Transverse colon (tissue), 4 donors: ENCODE measurements around the gene NFAM1. TPM values are rescaled to one million over a fixed set of nuclear protein-coding genes. Genes with fewer than 3 reads are reported as not detected.

Source experiments
- DNase-seq: peaks from one replicate; pipeline ENCODE4 v3.0.0-alpha.2; 2019
- H3K27ac ChIP-seq, 4 donors: fragments of 200-600 bp; sonication (generic); 2 replicates each; pipeline ENCODE4 v1.5.1; 2016 to 2018; ENCODE audit warnings: inconsistent platforms in 4 of 4
- H3K27me3 ChIP-seq: fragments of 200-600 bp; sonication (generic); 2 replicates; pipeline ENCODE4 v1.5.1; 2017; ENCODE audit warnings: inconsistent platforms
- H3K36me3 ChIP-seq, 4 donors: fragments of 200-600 bp; sonication (generic); 2 replicates each; pipeline ENCODE4 v1.5.1; 2017 to 2019; ENCODE audit warnings: inconsistent platforms in 4 of 4
- H3K4me1 ChIP-seq, 4 donors: fragments of 200-600 bp; sonication (generic); 2 replicates each; pipeline ENCODE4 v1.5.1; 2017 to 2020; ENCODE audit warnings: inconsistent platforms in 4 of 4
- H3K4me3 ChIP-seq, 4 donors: fragments of 200-600 bp; sonication (generic); 1 replicate in 1 of 4; 2 replicates in 3 of 4; pipeline versions ENCODE4 v1.5.1 to v1.6.1; 2017 to 2019; ENCODE audit warnings: inconsistent platforms in 4 of 4
- H3K9me3 ChIP-seq, 2 donors: fragments of 200-600 bp; sonication (generic); 2 replicates each; pipeline ENCODE4 v1.5.1; 2017 to 2019; ENCODE audit warnings: inconsistent platforms in 2 of 2
- EP300 ChIP-seq: sonication (generic); formaldehyde crosslinking; IDR thresholded peaks from one replicate; pipeline ENCODE4 v1.6.1; 2017; ENCODE audit warnings: antibody characterized with exemption, low read depth
- POLR2A ChIP-seq: fragments of 450-650 bp; IDR thresholded peaks from one replicate; pipeline ENCODE4 v1.6.1; 2016; ENCODE audit warnings: antibody characterized with exemption, mild to moderate bottlenecking, moderate library complexity
- POLR2AphosphoS5 ChIP-seq, 3 donors: sonication (generic); formaldehyde crosslinking; IDR thresholded peaks; one replicate each; pipeline ENCODE4 v1.6.1; 2016; ENCODE audit warnings: antibody characterized with exemption in 3 of 3
- WGBS, 2 donors: methylation state at CpG; one replicate each; pipeline ENCODE4 v1.1.5; 2018; ENCODE audit warnings: low coverage in 1 of 2; 5-methylcytosine and 5-hydroxymethylcytosine counted together
- in situ Hi-C, 4 donors: fragments of 200-750 bp; cut with MboI; loops; one replicate each; pipeline versions ENCODE4 v1.15.0 to v1.15.1; 2017; ENCODE audit warnings: low sequenced_read_pairs in 3 of 4, low pct_ligation_motif_present in 1 of 4, low pct_unique_long_range_greater_than_20kb in 1 of 4
- intact Hi-C: fragments of 100-400 bp; cut with DNase I; formaldehyde crosslinking; loops from one replicate; pipeline ENCODE4 v1.15.1; 2023; ENCODE audit warnings: low total_unique reads
- total RNA-seq, 4 donors: library from RNA; depleted of rRNA; stranded (reverse); fragments of >200 nt; gene quantifications; one replicate each; pipeline ENCODE4 v1.1.0, GENCODE V29; 2016
- TF ChIP-seq, protein P1 (sequence below), 5 experiments: fragments of 200-600 bp in 3 of 5; fragments of 450-650 bp in 2 of 5; sonication (generic) in 3 of 5; IDR thresholded peaks; 1 replicate in 2 of 5; 2 replicates in 3 of 5; pipeline ENCODE4 v1.5.1; 2016 to 2017; ENCODE audit warnings: antibody characterized with exemption in 5 of 5, inconsistent platforms in 3 of 5, mild to moderate bottlenecking in 2 of 5, moderate library complexity in 1 of 5

Gene NFAM1
- total RNA-seq, 4 donors from 2014 or later = 1.1 to 1.4 TPM; not detected in 2

DNA sequence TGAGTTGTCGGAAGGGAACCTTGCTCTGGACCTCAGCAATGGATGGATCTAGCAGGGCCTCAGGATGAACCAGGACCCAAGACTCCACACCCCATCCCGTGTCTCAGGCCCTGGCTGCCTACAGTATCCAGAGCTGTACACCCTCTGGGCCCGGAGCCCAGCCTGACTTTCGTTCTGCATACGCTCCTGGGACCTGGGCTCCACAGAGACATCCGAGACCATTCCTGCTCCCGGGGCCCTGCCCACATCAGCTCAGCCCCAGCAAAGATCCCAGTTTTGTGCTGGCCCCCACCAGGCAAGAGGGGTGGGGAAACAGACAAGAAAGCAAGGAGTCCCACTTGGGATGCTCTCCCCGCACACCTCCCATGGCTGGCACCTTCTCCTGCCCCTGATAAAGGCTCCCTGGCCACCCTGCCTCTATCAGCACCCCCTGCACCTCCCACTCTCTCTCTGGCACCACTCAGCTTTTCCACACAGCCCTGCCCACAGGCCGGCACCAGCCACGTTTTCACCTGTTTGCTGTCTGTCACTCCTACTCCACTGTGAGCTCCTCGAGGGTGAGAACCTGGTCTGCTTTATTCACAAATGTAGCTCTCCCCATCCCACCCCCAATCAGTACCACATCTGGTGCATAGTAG, 97.2 kb downstream of the NFAM1 start:
- H3K4me1 ChIP-seq = peaks cover 0 to 7% (median 2%) of the 10 kb centered on the region in 4 donors
- WGBS, 2 donors = 91% methylated on average over 11 of the region's 11 CpGs; no CpG with 5 or more reads in 1 of the 2 donors
- no peaks in the 10 kb centered on the region for H3K9me3 ChIP-seq
- H3K27ac ChIP-seq = no peak overlapping the region
- no peaks in the 10 kb centered on the region for H3K27me3 ChIP-seq
- no peak overlapping the region for H3K4me3 ChIP-seq
- no peaks in the 10 kb centered on the region for H3K36me3 ChIP-seq
- in situ Hi-C loops (no loop called here), intact Hi-C loops (no loop called here)
- TF ChIP-seq, protein P1, sequence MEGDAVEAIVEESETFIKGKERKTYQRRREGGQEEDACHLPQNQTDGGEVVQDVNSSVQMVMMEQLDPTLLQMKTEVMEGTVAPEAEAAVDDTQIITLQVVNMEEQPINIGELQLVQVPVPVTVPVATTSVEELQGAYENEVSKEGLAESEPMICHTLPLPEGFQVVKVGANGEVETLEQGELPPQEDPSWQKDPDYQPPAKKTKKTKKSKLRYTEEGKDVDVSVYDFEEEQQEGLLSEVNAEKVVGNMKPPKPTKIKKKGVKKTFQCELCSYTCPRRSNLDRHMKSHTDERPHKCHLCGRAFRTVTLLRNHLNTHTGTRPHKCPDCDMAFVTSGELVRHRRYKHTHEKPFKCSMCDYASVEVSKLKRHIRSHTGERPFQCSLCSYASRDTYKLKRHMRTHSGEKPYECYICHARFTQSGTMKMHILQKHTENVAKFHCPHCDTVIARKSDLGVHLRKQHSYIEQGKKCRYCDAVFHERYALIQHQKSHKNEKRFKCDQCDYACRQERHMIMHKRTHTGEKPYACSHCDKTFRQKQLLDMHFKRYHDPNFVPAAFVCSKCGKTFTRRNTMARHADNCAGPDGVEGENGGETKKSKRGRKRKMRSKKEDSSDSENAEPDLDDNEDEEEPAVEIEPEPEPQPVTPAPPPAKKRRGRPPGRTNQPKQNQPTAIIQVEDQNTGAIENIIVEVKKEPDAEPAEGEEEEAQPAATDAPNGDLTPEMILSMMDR (IDR thresholded peaks at IDR 0.05) = no peak
- no peak for TF ChIP-seq POLR2AphosphoS5 (IDR thresholded peaks at IDR 0.05)
- no peak for TF ChIP-seq POLR2A
- no peak for TF ChIP-seq EP300
- DNase-seq = no peak

DNA sequence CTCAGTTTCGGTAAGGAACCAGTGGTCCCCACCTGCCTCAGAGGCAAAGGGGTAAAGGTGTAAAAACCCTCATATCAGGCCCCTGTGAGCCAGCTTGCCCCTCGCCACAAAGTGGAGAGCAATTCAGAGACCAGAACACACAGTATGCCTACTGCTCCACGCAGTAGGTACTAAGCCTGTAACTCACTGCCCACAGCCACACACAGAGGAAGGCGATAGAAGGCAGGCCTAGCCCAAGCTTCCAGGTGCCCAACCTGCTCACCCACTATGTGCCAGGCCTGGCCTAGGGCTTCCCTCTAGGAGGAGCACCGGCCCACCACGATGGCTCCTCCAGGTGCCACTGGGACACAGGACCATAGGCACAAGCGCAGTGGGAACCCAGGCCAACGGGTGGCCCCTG, 98.7 kb downstream of the NFAM1 start:
- H3K27me3 ChIP-seq = no peaks in the 10 kb centered on the region
- H3K4me1 ChIP-seq = peaks cover 0 to 3% (median 0%) of the 10 kb centered on the region in 4 donors
- intact Hi-C loops (no loop called here), in situ Hi-C loops (no loop called here)
- no peak for DNase-seq
- WGBS, 2 donors = 99% methylated on average over 8 of the region's 8 CpGs; no CpG with 5 or more reads in 1 of the 2 donors
- no peaks in the 10 kb centered on the region for H3K9me3 ChIP-seq
- TF ChIP-seq EP300 (no peak), POLR2A (no peak), POLR2AphosphoS5 (IDR thresholded peaks at IDR 0.05) (no peak)
- TF ChIP-seq, protein P1 (IDR thresholded peaks at IDR 0.05) = no peak
- no peak overlapping the region for H3K27ac ChIP-seq
- H3K4me3 ChIP-seq = no peak overlapping the region
- no peaks in the 10 kb centered on the region for H3K36me3 ChIP-seq

DNA sequence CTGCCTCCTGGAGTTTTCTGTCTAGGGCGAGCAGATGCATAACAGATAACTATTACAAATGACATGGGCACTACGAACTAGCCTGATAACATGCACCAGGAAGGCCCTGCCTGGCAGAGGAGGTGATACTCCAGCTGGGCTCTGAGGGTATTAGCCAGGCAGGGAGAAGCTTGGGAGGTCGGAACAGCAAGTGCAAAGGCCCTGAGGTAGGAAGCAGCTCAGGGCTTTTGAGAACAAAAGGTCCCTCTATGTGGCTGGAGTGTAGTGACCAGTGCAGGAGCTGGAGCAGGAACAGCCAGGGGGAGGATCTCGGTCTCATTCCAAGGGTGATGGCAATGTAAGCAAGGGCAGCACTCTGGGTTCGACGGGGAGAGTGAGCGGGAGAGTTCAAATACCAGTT, 100.1 kb downstream of the NFAM1 start:
- no peaks in the 10 kb centered on the region for H3K27me3 ChIP-seq
- no peak overlapping the region for H3K27ac ChIP-seq
- 80 to 85% methylated on average over 4 to 7 of the region's 7 CpGs for WGBS, 2 donors
- H3K36me3 ChIP-seq = no peaks in the 10 kb centered on the region
- DNase-seq = no peak
- H3K4me1 ChIP-seq = no peaks in the 10 kb centered on the region
- in situ Hi-C loops = no loop called here
- no peak for TF ChIP-seq POLR2A
- TF ChIP-seq, protein P1 (IDR thresholded peaks at IDR 0.05) = no peak
- TF ChIP-seq POLR2AphosphoS5 (IDR thresholded peaks at IDR 0.05) = no peak
- TF ChIP-seq EP300 = no peak
- H3K9me3 ChIP-seq = no peaks in the 10 kb centered on the region
- intact Hi-C loops = no loop called here
- no peak overlapping the region for H3K4me3 ChIP-seq

DNA sequence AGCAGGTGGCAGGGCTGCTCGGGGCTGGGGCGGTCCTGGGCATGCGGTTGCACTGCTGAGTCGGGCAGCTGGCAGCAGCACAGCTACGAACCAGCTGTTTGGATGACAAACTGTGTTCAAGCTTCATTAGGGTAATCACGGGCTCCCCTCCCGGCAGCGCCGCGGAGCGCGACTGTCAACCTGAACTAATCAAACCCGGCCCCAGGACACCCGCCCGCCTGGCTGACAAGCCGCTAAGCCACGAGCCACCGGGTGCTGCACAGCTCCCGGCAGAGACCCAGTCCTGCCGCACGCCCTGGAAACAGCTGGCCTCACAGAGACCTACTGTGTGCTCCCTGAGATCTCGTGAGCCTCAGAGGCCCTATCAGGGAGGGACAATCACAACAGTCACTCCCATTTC, 101.2 kb downstream of the NFAM1 start:
- H3K27ac ChIP-seq = no peak overlapping the region
- TF ChIP-seq, protein P1 (IDR thresholded peaks at IDR 0.05) = no peak
- TF ChIP-seq POLR2AphosphoS5 (IDR thresholded peaks at IDR 0.05) (no peak), POLR2A (no peak), EP300 (no peak)
- DNase-seq = no peak
- no peaks in the 10 kb centered on the region for H3K9me3 ChIP-seq
- H3K36me3 ChIP-seq = no peaks in the 10 kb centered on the region
- in situ Hi-C loops (no loop called here), intact Hi-C loops (no loop called here)
- no peak overlapping the region for H3K4me3 ChIP-seq
- H3K4me1 ChIP-seq = no peaks in the 10 kb centered on the region
- H3K27me3 ChIP-seq = no peaks in the 10 kb centered on the region
- 45% methylated on average over 8 of the region's 22 CpGs; no CpG with 5 or more reads in 1 of the 2 donors for WGBS, 2 donors

Other genes with a start within 250 kb of the NFAM1 start
- 10 to 100 TPM; 30.3 to 43.7 (median 42.3) TPM for gene TCF20, start 161.8 kb downstream of the NFAM1 start, total RNA-seq
- 10 to 100 TPM; 13.1 to 27.0 (median 17.2) TPM for gene RRP7A, start 87.4 kb upstream of the NFAM1 start, total RNA-seq
- 1 to 10 TPM in 1 of 4 donors, under 1 TPM in 1, not detected in 2; 0.95 to 2.0 TPM for gene SERHL2, start 121.6 kb upstream of the NFAM1 start, total RNA-seq
- 10 to 100 TPM; 36.5 to 69.5 (median 45.2) TPM for gene POLDIP3, start 182.5 kb upstream of the NFAM1 start, total RNA-seq
- gene ATP5MGL, start 208.2 kb upstream of the NFAM1 start, total RNA-seq = under 1 TPM in 1 of 4 donors, not detected in 3; 0.55 TPM
- gene CYB5R3, start 217.0 kb upstream of the NFAM1 start, total RNA-seq = 100 to 1,000 TPM; 138 to 294 (median 167) TPM